Activated CD8-positive, alpha-beta memory T cell treated with anti-CD3 and anti-CD28 coated beads for 24 hours (primary cell): Measurements from ENCODE around the gene GSC.
"Not testable (repeated sequence)": the region's sequence is repeated elsewhere in the genome, so short reads cannot be mapped to it uniquely, and the experiment has no call there.

Experiments used
- DNase-seq: peaks from one replicate; pipeline ENCODE4 v3.0.0-alpha.2; 2020

GSC gene

GRCh38 chr14:94769391-94770250, at the start of gene GSC:
Gene GSC, minus strand, starts transcription at chr14:94770113. Its CDS starts 98 bp downstream, at chr14:94770015.
- no peak for DNase-seq

- no peak for DNase-seq
These were observed 49.6 kb upstream of the GSC start for GRCh38 chr14:94819531-94819930.

- no peak for DNase-seq
These were observed 46.2 kb upstream of the GSC start for GRCh38 chr14:94816113-94816512.

GRCh38 chr14:94805680-94806288, 35.9 kb upstream of the GSC start:
- DNase-seq = no peak

GRCh38 chr14:94801225-94801624, 31.3 kb upstream of the GSC start:
- DNase-seq = no peak

- DNase-seq = not testable (repeated sequence)
These were observed 30.9 kb upstream of the GSC start for GRCh38 chr14:94800764-94801163.

GRCh38 chr14:94797887-94798286, 28.0 kb upstream of the GSC start:
- DNase-seq = no peak

GRCh38 chr14:94796278-94796677, 26.4 kb upstream of the GSC start:
- DNase-seq = no peak

GRCh38 chr14:94795372-94795771, 25.5 kb upstream of the GSC start:
- DNase-seq = no peak

GRCh38 chr14:94793901-94794300, 24.0 kb upstream of the GSC start:
- no peak for DNase-seq

- no peak for DNase-seq
These were observed 17.7 kb upstream of the GSC start for GRCh38 chr14:94787655-94788054.

GRCh38 chr14:94787092-94787491, 17.2 kb upstream of the GSC start:
- no peak for DNase-seq

- no peak for DNase-seq
These were observed 10.9 kb upstream of the GSC start for GRCh38 chr14:94780536-94781399.

- no peak for DNase-seq
These were observed 9.8 kb upstream of the GSC start for GRCh38 chr14:94779713-94780112.

GRCh38 chr14:94775871-94776210, 5.9 kb upstream of the GSC start:
- DNase-seq = no peak

GRCh38 chr14:94775091-94775870, 5.4 kb upstream of the GSC start:
- DNase-seq = no peak

- no peak for DNase-seq
These were observed 4.6 kb upstream of the GSC start for GRCh38 chr14:94774344-94775090.

GRCh38 chr14:94773655-94774343, 3.9 kb upstream of the GSC start:
- no peak for DNase-seq

- no peak for DNase-seq
These were observed 3.2 kb upstream of the GSC start for GRCh38 chr14:94773061-94773648.

GRCh38 chr14:94772548-94772947, 2.6 kb upstream of the GSC start:
- DNase-seq = no peak

- no peak for DNase-seq
These were observed 2.1 kb upstream of the GSC start for GRCh38 chr14:94771906-94772490.
